H9 (cell line): ENCODE measurements around the gene RPLP1. TPM values are rescaled to one million over a fixed set of nuclear protein-coding genes. Genes with fewer than 3 reads are reported as not detected.

Experiments used
- DNase-seq: peaks from one replicate; pipeline ENCODE4 v3.0.0-alpha.2; 2017
- H2AFZ ChIP-seq: one replicate; pipeline ENCODE4 v1.6.1; 2013; ENCODE audit warnings: mild to moderate bottlenecking, low read length, control low read depth, moderate library complexity
- H2AK5ac ChIP-seq: 2 replicates; pipeline ENCODE4 v1.6.1; 2013; ENCODE audit warnings: low read length, control low read depth, mixed read lengths; ENCODE audit not compliant: insufficient read length
- H2BK120ac ChIP-seq: one replicate; pipeline ENCODE4 v1.6.1; 2013; ENCODE audit warnings: low read depth, mild to moderate bottlenecking, low read length, control low read depth, inconsistent platforms; ENCODE audit not compliant: poor library complexity, severe bottlenecking
- H2BK12ac ChIP-seq: 2 replicates; pipeline ENCODE4 v1.6.1; 2013; ENCODE audit warnings: low read length, control low read depth, mixed read lengths, low read depth; ENCODE audit not compliant: insufficient read length
- H2BK15ac ChIP-seq: 2 replicates; pipeline ENCODE4 v1.6.1; 2013; ENCODE audit warnings: low read depth, low read length, control low read depth
- H2BK20ac ChIP-seq: one replicate; pipeline ENCODE4 v1.6.1; 2013; ENCODE audit warnings: low read depth, mild to moderate bottlenecking, low read length, control low read depth, inconsistent platforms; ENCODE audit not compliant: poor library complexity, severe bottlenecking
- H2BK5ac ChIP-seq: 2 replicates; pipeline ENCODE4 v1.6.1; 2013; ENCODE audit warnings: low read length, control low read depth, mixed read lengths; ENCODE audit not compliant: insufficient read length
- H3K14ac ChIP-seq: 2 replicates; pipeline ENCODE4 v1.6.1; 2013; ENCODE audit warnings: low read length, control low read depth; ENCODE audit not compliant: insufficient read depth
- H3K18ac ChIP-seq: 2 replicates; pipeline ENCODE4 v1.6.1; 2013; ENCODE audit warnings: low read depth, mild to moderate bottlenecking, mixed read lengths, low read length, control low read depth; ENCODE audit not compliant: insufficient read length
- H3K23ac ChIP-seq: 2 replicates; pipeline ENCODE4 v1.6.1; 2013; ENCODE audit warnings: low read length, control low read depth, mixed read lengths, low read depth; ENCODE audit not compliant: insufficient read length
- H3K23me2 ChIP-seq: 2 replicates; pipeline ENCODE4 v1.6.1; 2013; ENCODE audit warnings: low read depth, mild to moderate bottlenecking, mixed read lengths, low read length, control low read depth; ENCODE audit not compliant: insufficient read length, poor library complexity, severe bottlenecking
- H3K27ac ChIP-seq: 2 replicates; pipeline ENCODE4 v1.5.1; 2013; ENCODE audit warnings: low read length, control low read depth, mixed read lengths, low read depth; ENCODE audit not compliant: insufficient read length
- H3K27me3 ChIP-seq: 2 replicates; pipeline ENCODE4 v1.6.1; 2013; ENCODE audit warnings: low read length, control low read depth, inconsistent platforms; ENCODE audit not compliant: insufficient read depth
- H3K4ac ChIP-seq: 2 replicates; pipeline ENCODE4 v1.6.1; 2013; ENCODE audit warnings: low read depth, mild to moderate bottlenecking, control low read depth, inconsistent platforms, low read length, moderate library complexity
- H3K4me1 ChIP-seq: 2 replicates; pipeline ENCODE4 v1.6.1; 2013; ENCODE audit warnings: low read length, control low read depth, inconsistent platforms; ENCODE audit not compliant: insufficient read depth
- H3K4me2 ChIP-seq: 2 replicates; pipeline ENCODE4 v1.6.1; 2013; ENCODE audit warnings: low read length, control low read depth, mixed read lengths; ENCODE audit not compliant: insufficient read length, insufficient read depth
- H3K56ac ChIP-seq: 2 replicates; pipeline ENCODE4 v1.6.1; 2013; ENCODE audit warnings: low read depth, mild to moderate bottlenecking, mixed read lengths, low read length, control low read depth; ENCODE audit not compliant: insufficient read length
- H3K79me1 ChIP-seq: 2 replicates; pipeline ENCODE4 v1.6.1; 2013; ENCODE audit warnings: low read depth, mild to moderate bottlenecking, moderate library complexity, low read length, control low read depth, inconsistent platforms; ENCODE audit not compliant: insufficient read depth, poor library complexity, severe bottlenecking
- H3K79me2 ChIP-seq: 2 replicates; pipeline ENCODE4 v1.6.1; 2013; ENCODE audit warnings: low read length, control low read depth, inconsistent platforms; ENCODE audit not compliant: insufficient read depth
- H3K9ac ChIP-seq: 2 replicates; pipeline ENCODE4 v1.6.1; 2013; ENCODE audit warnings: low read length, control low read depth, mixed read lengths; ENCODE audit not compliant: insufficient read length; ENCODE audit errors: extremely low read depth
- H3K9me3 ChIP-seq: one replicate; pipeline ENCODE4 v1.6.1; 2013; ENCODE audit warnings: low read depth, low read length, inconsistent platforms; ENCODE audit not compliant: control insufficient read depth
- H3T11ph ChIP-seq: one replicate; pipeline ENCODE4 v1.6.1; 2013; ENCODE audit warnings: mild to moderate bottlenecking, low read length, control low read depth, inconsistent platforms
- H4K20me1 ChIP-seq: one replicate; pipeline ENCODE4 v1.6.1; 2013; ENCODE audit not compliant: control insufficient read depth, insufficient read length, insufficient read depth
- H4K5ac ChIP-seq: 2 replicates; pipeline ENCODE4 v1.6.1; 2013; ENCODE audit warnings: low read depth, mild to moderate bottlenecking, mixed read lengths, low read length, control low read depth; ENCODE audit not compliant: insufficient read length
- H4K8ac ChIP-seq: replicated peaks from 2 replicates; pipeline ENCODE4 v1.6.1; 2013; ENCODE audit warnings: low read length, control low read depth, mixed read lengths, low read depth; ENCODE audit not compliant: insufficient read length
- H4K91ac ChIP-seq: 2 replicates; pipeline ENCODE4 v1.6.1; 2013; ENCODE audit warnings: low read depth, mild to moderate bottlenecking, moderate library complexity, mixed read lengths, low read length, control low read depth; ENCODE audit not compliant: insufficient read length
- H3K27ac Mint-ChIP-seq, 3 experiments: 2 replicates in 2 of 3; 3 replicates in 1 of 3; pipeline ENCODE4 v1.8.0; 2020 to 2021; ENCODE audit warnings: mixed read lengths in 3 of 3, mild to moderate bottlenecking in 1 of 3, moderate library complexity in 1 of 3
- H3K27me3 Mint-ChIP-seq: 2 replicates; pipeline ENCODE4 v1.8.0; 2021; ENCODE audit warnings: low read depth, mild to moderate bottlenecking, moderate library complexity, mixed read lengths
- H3K36me3 Mint-ChIP-seq, 3 experiments: 2 replicates in 2 of 3; 3 replicates in 1 of 3; pipeline ENCODE4 v1.8.0; 2020 to 2021; ENCODE audit warnings: low read depth in 3 of 3, mixed read lengths in 3 of 3; ENCODE audit not compliant: insufficient read depth in 1 of 3
- H3K4me1 Mint-ChIP-seq, 2 experiments: 2 replicates each; pipeline ENCODE4 v1.8.0; 2020; ENCODE audit warnings: mixed read lengths in 2 of 2
- H3K4me3 Mint-ChIP-seq, 2 experiments: 2 replicates in 1 of 2; 3 replicates in 1 of 2; pipeline ENCODE4 v1.8.0; 2020 to 2021; ENCODE audit warnings: mild to moderate bottlenecking in 2 of 2, mixed read lengths in 2 of 2, moderate library complexity in 1 of 2
- H3K9me3 Mint-ChIP-seq, 2 experiments: 2 replicates in 1 of 2; 3 replicates in 1 of 2; pipeline ENCODE4 v1.8.0; 2020; ENCODE audit warnings: mild to moderate bottlenecking in 2 of 2, mixed read lengths in 2 of 2, moderate library complexity in 1 of 2
- CTCF ChIP-seq: fragments of 200-600 bp; sonication (generic); conservative IDR thresholded peaks from 3 replicates; pipeline ENCODE4 v1.8.0; 2021; ENCODE audit warnings: antibody characterized with exemption, mild to moderate bottlenecking
- WGBS: extraction: QIAGEN DNeasy Blood & Tissue Kit; methylation state at CpG from one replicate; pipeline ENCODE4 v1.1.7; 2013; ENCODE audit warnings: missing lambda C conversion rate, low lambda C conversion rate, mixed read lengths; ENCODE audit not compliant: insufficient read length; ENCODE audit errors: extremely low coverage; 5-methylcytosine and 5-hydroxymethylcytosine counted together
- total RNA-seq: library from RNA; stranded (reverse); gene quantifications from 2 replicates; pipeline ENCODE4 v1.2.1, GENCODE V29; 2021

The RPLP1 gene
- total RNA-seq, 1 experiment from 2014 or later: 1,715 TPM

- Histone ChIP-seq H3K79me1 (no peaks in the 10 kb centered on the region), H3K4me1 (no peaks in the 10 kb centered on the region), H3K79me2 (no peaks in the 10 kb centered on the region), H3K27me3 (no peaks in the 10 kb centered on the region), H3K18ac (no peak overlapping the region), H4K91ac (no peak overlapping the region), H3T11ph (no peak overlapping the region), H2BK15ac (no peak overlapping the region), H3K56ac (no peak overlapping the region), H2BK120ac (no peak overlapping the region), H3K9me3 (no peaks in the 10 kb centered on the region), H3K4ac (no peak overlapping the region), H3K4me2 (no peak overlapping the region), H2BK5ac (no peak overlapping the region), H3K9ac (no peak overlapping the region), H3K27ac (no peak overlapping the region), H2BK20ac (no peak overlapping the region), H3K23me2 (no peaks in the 10 kb centered on the region), H3K14ac (no peak overlapping the region), H2AFZ (no peak overlapping the region), H2AK5ac (no peak overlapping the region), H4K8ac (no peak overlapping the region), H4K5ac (no peak overlapping the region), H4K20me1 (no peaks in the 10 kb centered on the region), H2BK12ac (no peak overlapping the region), H3K23ac (no peak overlapping the region)
- WGBS: no CpG with 5 or more reads among the region's 3 CpGs
- Mint-ChIP-seq H3K4me1 (0 out of 4 replicates have a peak, but pooled peaks cover 0 to 3% of the 10 kb centered on the region in 2 experiments), H3K4me3 (no peak overlapping the region), H3K27ac (no peak overlapping the region), H3K36me3 (no peaks in the 10 kb centered on the region), H3K9me3 (no peaks in the 10 kb centered on the region), H3K27me3 (no peaks in the 10 kb centered on the region)
- no peak for DNase-seq
- no peak for TF ChIP-seq CTCF
These were observed 47.5 kb upstream of the RPLP1 start for GRCh38 chr15:69405110-69405509.
